IMR-90 (cell line): Measurements from ENCODE around the gene WHRN. TPM values are rescaled to one million over a fixed set of nuclear protein-coding genes. Genes with fewer than 3 reads are reported as not detected.

ENCODE experiments used
- ATAC-seq: fragments of 200-7000 bp; cut with Tn5 transposase; 2 replicates; pipeline ENCODE4 v1.9.1; 2020; ENCODE audit warnings: low read depth, mild to moderate bottlenecking, moderate library complexity
- BruUV-seq: library from RNA; stranded (reverse); fragments of 400-500 nt; replicated peaks from 2 replicates; lab custom pipeline; 2021; lab: Mats Ljungman, UMichigan
- CTCF ChIA-PET: fragments of 300-600 bp; formaldehyde crosslinking; extraction: SDS; loops from one replicate; lab custom pipeline; 2021; ENCODE audit warnings: antibody characterized with exemption; lab: Yijun Ruan, JAX
- POLR2A ChIA-PET: fragments of 300-600 bp; sonication (Branson Sonifier 250); formaldehyde crosslinking; loops from one replicate; lab custom pipeline; 2022; ENCODE audit warnings: antibody characterized with exemption; ENCODE audit not compliant: unreplicated experiment; lab: Charles Lee
- DNase-seq: peaks from one replicate; pipeline ENCODE4 v3.0.0; 2013
- H2AFZ ChIP-seq: replicated peaks from 2 replicates; pipeline ENCODE3; 2013; ENCODE audit warnings: low read length, mild to moderate bottlenecking; ENCODE audit not compliant: poor library complexity
- H2AK5ac ChIP-seq: 2 replicates; pipeline ENCODE4 v1.6.1; 2013; ENCODE audit warnings: low read depth, low read length, inconsistent platforms
- H2AK9ac ChIP-seq: replicated peaks from 2 replicates; pipeline ENCODE3; 2013; ENCODE audit warnings: mild to moderate bottlenecking, low read depth, low read length, moderate library complexity; ENCODE audit not compliant: poor library complexity
- H2BK120ac ChIP-seq: 2 replicates; pipeline ENCODE4 v1.6.1; 2013; ENCODE audit warnings: low read depth, low read length, inconsistent platforms
- H2BK15ac ChIP-seq: 3 replicates; pipeline ENCODE4 v1.6.1; 2013; ENCODE audit warnings: low read depth, low read length, inconsistent platforms
- H2BK20ac ChIP-seq: 2 replicates; pipeline ENCODE4 v1.6.1; 2013; ENCODE audit warnings: low read depth, mild to moderate bottlenecking, inconsistent platforms, low read length, moderate library complexity
- H2BK5ac ChIP-seq: 2 replicates; pipeline ENCODE4 v1.6.1; 2013; ENCODE audit warnings: mild to moderate bottlenecking, low read depth, low read length, inconsistent platforms; ENCODE audit not compliant: poor library complexity, severe bottlenecking
- H3K14ac ChIP-seq: replicated peaks from 2 replicates; pipeline ENCODE4 v1.6.1; 2013; ENCODE audit warnings: low read depth, low read length, inconsistent platforms
- H3K18ac ChIP-seq: 2 replicates; pipeline ENCODE4 v1.6.1; 2013; ENCODE audit warnings: low read depth, low read length, control low read depth
- H3K23ac ChIP-seq: 2 replicates; pipeline ENCODE4 v1.6.1; 2013; ENCODE audit warnings: low read depth, low read length, inconsistent platforms
- H3K27ac ChIP-seq: 2 replicates; pipeline ENCODE4 v1.5.1; 2013; ENCODE audit warnings: mild to moderate bottlenecking, control low read depth, low read length; ENCODE audit not compliant: insufficient read depth
- H3K27me3 ChIP-seq: 2 replicates; pipeline ENCODE4 v1.6.1; 2013; ENCODE audit warnings: low read length; ENCODE audit not compliant: control insufficient read depth, insufficient read depth
- H3K36me3 ChIP-seq: 2 replicates; pipeline ENCODE4 v1.6.1; 2013; ENCODE audit warnings: low read length, mixed read lengths; ENCODE audit not compliant: control insufficient read depth, insufficient read depth
- H3K4ac ChIP-seq: 2 replicates; pipeline ENCODE4 v1.6.1; 2013; ENCODE audit warnings: low read depth, low read length, inconsistent platforms
- H3K4me1 ChIP-seq: 2 replicates; pipeline ENCODE4 v1.6.1; 2013; ENCODE audit warnings: low read length, mixed read lengths; ENCODE audit not compliant: control insufficient read depth, insufficient read depth
- H3K4me2 ChIP-seq: 2 replicates; pipeline ENCODE4 v1.6.1; 2013; ENCODE audit warnings: low read depth, mild to moderate bottlenecking, control low read depth, low read length, moderate library complexity
- H3K4me3 ChIP-seq: 2 replicates; pipeline ENCODE4 v1.5.1; 2013; ENCODE audit warnings: low read depth, mild to moderate bottlenecking, control low read depth, low read length, moderate library complexity; ENCODE audit not compliant: insufficient read depth
- H3K56ac ChIP-seq: 2 replicates; pipeline ENCODE4 v1.6.1; 2013; ENCODE audit warnings: low read length, inconsistent platforms; ENCODE audit not compliant: insufficient read depth; ENCODE audit errors: extremely low read depth
- H3K79me1 ChIP-seq, 2 experiments: 2 replicates each; pipeline ENCODE4 v1.6.1; 2013; ENCODE audit warnings: low read length in 2 of 2, inconsistent platforms in 1 of 2, low read depth in 1 of 2
- H3K9ac ChIP-seq: 2 replicates; pipeline ENCODE4 v1.6.1; 2013; ENCODE audit warnings: low read depth, low read length, control low read depth
- H3K9me1 ChIP-seq: 2 replicates; pipeline ENCODE4 v1.6.1; 2013; ENCODE audit warnings: low read length, inconsistent platforms; ENCODE audit not compliant: insufficient read depth
- H3K9me3 ChIP-seq: 2 replicates; pipeline ENCODE4 v1.6.1; 2013; ENCODE audit warnings: low read length; ENCODE audit not compliant: control insufficient read depth, insufficient read depth
- H4K20me1 ChIP-seq: 2 replicates; pipeline ENCODE4 v1.6.1; 2013; ENCODE audit warnings: low read length, inconsistent platforms; ENCODE audit not compliant: insufficient read depth
- H4K5ac ChIP-seq: 2 replicates; pipeline ENCODE4 v1.6.1; 2013; ENCODE audit warnings: mild to moderate bottlenecking, low read depth, low read length, control low read depth
- H4K8ac ChIP-seq, 2 experiments: 2 replicates each; pipeline ENCODE4 v1.6.1; 2013; ENCODE audit warnings: low read depth in 2 of 2, low read length in 2 of 2, control low read depth in 1 of 2, inconsistent platforms in 1 of 2
- H4K91ac ChIP-seq: 2 replicates; pipeline ENCODE4 v1.6.1; 2013; ENCODE audit warnings: low read depth, low read length, inconsistent platforms; ENCODE audit not compliant: insufficient read depth
- CHD1 ChIP-seq: IDR thresholded peaks from 2 replicates; pipeline ENCODE4 v1.6.1; 2012; ENCODE audit warnings: low read depth, low read length, improper control_type of control experiment
- MXI1 ChIP-seq: IDR thresholded peaks from 2 replicates; pipeline ENCODE4 v1.6.1; 2012; ENCODE audit warnings: low read depth, mild to moderate bottlenecking, low read length, moderate library complexity, borderline replicate concordance
- NFE2L2 ChIP-seq: fragments of 150-350 bp; IDR thresholded peaks from 2 replicates; pipeline ENCODE4 v1.6.1; 2016; ENCODE audit warnings: low read depth, mild to moderate bottlenecking, low read length
- RFX5 ChIP-seq: IDR thresholded peaks from 2 replicates; pipeline ENCODE4 v1.8.0; 2012; ENCODE audit warnings: low read depth, mild to moderate bottlenecking, low read length, moderate library complexity
- SMC3 ChIP-seq: fragments of 150-350 bp; IDR thresholded peaks from 2 replicates; pipeline ENCODE4 v1.6.1; 2016; ENCODE audit warnings: low read depth, mild to moderate bottlenecking, antibody characterized with exemption, low read length, moderate library complexity
- WGBS, 2 experiments: methylation state at CpG; one replicate each; pipeline versions ENCODE4 v1.1.5 to v1.1.7; 2013; ENCODE audit warnings: missing lambda C conversion rate in 2 of 2; ENCODE audit not compliant: insufficient read length in 1 of 2; ENCODE audit errors: extremely low coverage in 2 of 2; 5-methylcytosine and 5-hydroxymethylcytosine counted together
- dilution Hi-C: fragments of 300-500 bp; cut with HindIII; formaldehyde crosslinking; loops from one replicate; pipeline ENCODE4 v1.14.3; 2018; ENCODE audit warnings: low sequenced_read_pairs; ENCODE audit not compliant: unreplicated experiment
- in situ Hi-C: fragments of 300-500 bp; cut with MboI; formaldehyde crosslinking; loops from 3 replicates; pipeline ENCODE4 v1.14.3; 2019; ENCODE audit warnings: low sequenced_read_pairs, inconsistent platforms, mixed read lengths
- intact Hi-C: fragments of 100-400 bp; cut with micrococcal nuclease; formaldehyde crosslinking; loops from 2 replicates; pipeline ENCODE4 v1.10.0; 2022
- polyA plus RNA-seq, 3 experiments: library from polyadenylated mRNA; depleted of rRNA; stranded (reverse); fragments of >200 nt; gene quantifications; 2 replicates each; pipeline ENCODE4 v1.2.3, GENCODE V29; 2012; ENCODE audit warnings: low replicate concordance in 1 of 3
- total RNA-seq: library from RNA; depleted of rRNA; stranded (reverse); fragments of >200 nt; gene quantifications from 2 replicates; pipeline ENCODE4 v1.2.3, GENCODE V29; 2012
- TF ChIP-seq, protein P1 (sequence below): conservative IDR thresholded peaks from 2 replicates; pipeline ENCODE4 v1.5.1; 2012; ENCODE audit warnings: mild to moderate bottlenecking, low read depth, low read length, improper control_type of control experiment
- TF ChIP-seq, protein P2 (sequence below): fragments of 150-350 bp; IDR thresholded peaks from 2 replicates; pipeline ENCODE4 v1.6.1; 2016; ENCODE audit warnings: low read depth, mild to moderate bottlenecking, low read length, moderate library complexity, borderline replicate concordance

Gene WHRN
- total and polyA plus RNA-seq, 2 of the 4 experiments (the other 2 are of a cell fraction): 0.18 to 2.6 TPM

DNA sequence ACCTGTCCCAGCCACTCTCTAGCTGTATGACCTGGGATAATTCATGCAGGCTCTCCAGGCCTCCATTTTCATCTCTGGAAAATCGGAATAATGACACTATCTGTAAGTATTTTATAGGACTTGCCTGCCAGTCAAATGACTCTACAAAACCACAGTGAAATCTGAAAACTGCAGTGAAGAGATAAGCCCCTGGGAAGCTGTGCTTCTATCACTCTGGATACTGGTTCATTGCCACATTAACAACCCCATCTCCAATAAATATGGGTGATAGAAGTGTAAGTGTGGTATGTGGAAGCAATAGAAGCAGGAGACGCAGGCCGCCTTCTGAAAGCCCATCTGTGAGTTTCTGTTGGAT is 31.8 kb downstream of the WHRN start:
- dilution Hi-C loops: no loop called here

More for the DNA sequence above, 31.8 kb downstream of the WHRN start:
- POLR2A ChIA-PET: no interaction called here
- Histone ChIP-seq H3K36me3 (no peaks in the 10 kb centered on the region; the same call in 1 of the 2 replicates), H3K27me3 (peaks cover 2% of the 10 kb centered on the region; the same call in 1 of the 2 replicates), H2BK15ac (no peak overlapping the region), H3K4ac (no peak overlapping the region), H3K14ac (no peak overlapping the region), H2AK5ac (no peak overlapping the region), H4K20me1 (no peaks in the 10 kb centered on the region), H2BK120ac (no peak overlapping the region), H3K18ac (no peak overlapping the region), H3K56ac (no peak overlapping the region), H3K9me3 (peaks cover 6% of the 10 kb centered on the region), H3K9me1 (no peaks in the 10 kb centered on the region; the same call in 1 of the 2 replicates), H3K79me1 (no peaks in the 10 kb centered on the region; a peak in 1 of 4 replicates), H3K23ac (no peak overlapping the region), H2BK20ac (no peak overlapping the region), H3K4me1 (no peaks in the 10 kb centered on the region; the same call in 1 of the 2 replicates), H3K9ac (no peak overlapping the region), H3K27ac (no peak overlapping the region), H2AFZ (no peak overlapping the region), H4K91ac (no peak overlapping the region), H4K8ac (no peak overlapping the region), H3K4me2 (no peak overlapping the region), H4K5ac (no peak overlapping the region), H2AK9ac (no peak overlapping the region), H3K4me3 (no peak overlapping the region), H2BK5ac (no peak overlapping the region)
- DNase-seq (no peak), ATAC-seq (no peak)
- in situ Hi-C loops: no loop called here
- TF ChIP-seq CHD1: no peak
- no peak for TF ChIP-seq NFE2L2
- no peak for TF ChIP-seq RFX5
- TF ChIP-seq SMC3: no peak
- TF ChIP-seq, protein P1, sequence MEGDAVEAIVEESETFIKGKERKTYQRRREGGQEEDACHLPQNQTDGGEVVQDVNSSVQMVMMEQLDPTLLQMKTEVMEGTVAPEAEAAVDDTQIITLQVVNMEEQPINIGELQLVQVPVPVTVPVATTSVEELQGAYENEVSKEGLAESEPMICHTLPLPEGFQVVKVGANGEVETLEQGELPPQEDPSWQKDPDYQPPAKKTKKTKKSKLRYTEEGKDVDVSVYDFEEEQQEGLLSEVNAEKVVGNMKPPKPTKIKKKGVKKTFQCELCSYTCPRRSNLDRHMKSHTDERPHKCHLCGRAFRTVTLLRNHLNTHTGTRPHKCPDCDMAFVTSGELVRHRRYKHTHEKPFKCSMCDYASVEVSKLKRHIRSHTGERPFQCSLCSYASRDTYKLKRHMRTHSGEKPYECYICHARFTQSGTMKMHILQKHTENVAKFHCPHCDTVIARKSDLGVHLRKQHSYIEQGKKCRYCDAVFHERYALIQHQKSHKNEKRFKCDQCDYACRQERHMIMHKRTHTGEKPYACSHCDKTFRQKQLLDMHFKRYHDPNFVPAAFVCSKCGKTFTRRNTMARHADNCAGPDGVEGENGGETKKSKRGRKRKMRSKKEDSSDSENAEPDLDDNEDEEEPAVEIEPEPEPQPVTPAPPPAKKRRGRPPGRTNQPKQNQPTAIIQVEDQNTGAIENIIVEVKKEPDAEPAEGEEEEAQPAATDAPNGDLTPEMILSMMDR: no peak
- TF ChIP-seq MXI1: no peak
- TF ChIP-seq, protein P2, sequence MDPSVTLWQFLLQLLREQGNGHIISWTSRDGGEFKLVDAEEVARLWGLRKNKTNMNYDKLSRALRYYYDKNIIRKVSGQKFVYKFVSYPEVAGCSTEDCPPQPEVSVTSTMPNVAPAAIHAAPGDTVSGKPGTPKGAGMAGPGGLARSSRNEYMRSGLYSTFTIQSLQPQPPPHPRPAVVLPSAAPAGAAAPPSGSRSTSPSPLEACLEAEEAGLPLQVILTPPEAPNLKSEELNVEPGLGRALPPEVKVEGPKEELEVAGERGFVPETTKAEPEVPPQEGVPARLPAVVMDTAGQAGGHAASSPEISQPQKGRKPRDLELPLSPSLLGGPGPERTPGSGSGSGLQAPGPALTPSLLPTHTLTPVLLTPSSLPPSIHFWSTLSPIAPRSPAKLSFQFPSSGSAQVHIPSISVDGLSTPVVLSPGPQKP: no peak
- no CpG with 5 or more reads among the region's 3 CpGs for WGBS, 2 experiments
- CTCF ChIA-PET: no interaction called here
- no TSS peak for BruUV-seq
- intact Hi-C loops: no loop called here
